Suppressor macrophage treated with lipopolysaccharide for 1 hour (primary cell): ENCODE data around the gene PPM1H.

Experiments used
- DNase-seq, 3 donors: peaks; one replicate each; pipeline ENCODE4 v3.0.0-alpha.2; 2020 to 2022

Gene PPM1H

DNA sequence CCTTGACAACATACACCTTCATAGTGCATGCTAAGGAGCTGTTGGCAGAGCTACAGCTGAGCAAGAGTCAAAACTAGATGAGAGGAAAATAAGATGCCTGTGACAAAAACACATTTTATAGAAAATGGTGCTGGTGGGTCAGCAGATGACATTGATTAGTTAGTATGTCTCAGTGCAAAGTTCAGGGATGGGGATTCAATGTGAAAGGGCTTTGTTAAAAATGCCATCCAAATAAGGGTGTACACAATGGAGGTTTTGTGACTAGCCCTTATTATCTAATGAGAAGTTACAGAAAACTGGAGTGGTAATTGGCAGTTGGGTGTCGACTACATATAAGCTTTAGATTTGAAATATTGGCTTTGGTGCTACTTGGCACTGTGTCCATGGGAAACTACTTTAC lies 299.3 kb downstream of the PPM1H start:
- DNase-seq = no peak

DNA sequence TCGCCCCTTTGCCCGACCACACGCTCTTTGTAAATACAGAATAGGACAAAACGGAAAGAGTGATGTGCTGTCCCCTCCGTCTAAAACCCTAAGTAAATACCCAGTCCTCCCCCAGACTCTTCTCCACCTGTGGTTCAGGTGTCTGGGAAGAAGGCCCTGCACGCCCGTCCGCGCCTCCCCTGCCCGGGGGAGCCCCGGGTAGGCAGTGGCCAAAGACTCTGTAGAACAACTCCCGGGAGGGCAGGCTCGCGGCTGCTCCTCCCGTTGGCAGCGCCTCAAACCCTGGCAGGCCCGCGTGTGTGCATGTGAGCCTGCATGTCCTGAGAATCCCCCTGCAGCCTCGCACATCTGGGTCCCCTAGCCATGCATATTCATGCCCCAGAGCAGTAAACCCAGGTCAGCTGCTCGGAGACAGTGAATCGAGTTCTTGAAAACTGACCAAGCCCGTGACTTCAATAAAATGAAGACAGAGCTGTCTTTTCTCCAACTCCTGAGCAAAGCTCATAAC lies 302.5 kb downstream of the PPM1H start:
- DNase-seq = peak in 1 of 3 donors; percentile 38

GRCh38 chr12:62631471-62632410 lies 303.2 kb downstream of the PPM1H start:
- DNase-seq = peak; percentile 14 to 59 (median 29)

DNA sequence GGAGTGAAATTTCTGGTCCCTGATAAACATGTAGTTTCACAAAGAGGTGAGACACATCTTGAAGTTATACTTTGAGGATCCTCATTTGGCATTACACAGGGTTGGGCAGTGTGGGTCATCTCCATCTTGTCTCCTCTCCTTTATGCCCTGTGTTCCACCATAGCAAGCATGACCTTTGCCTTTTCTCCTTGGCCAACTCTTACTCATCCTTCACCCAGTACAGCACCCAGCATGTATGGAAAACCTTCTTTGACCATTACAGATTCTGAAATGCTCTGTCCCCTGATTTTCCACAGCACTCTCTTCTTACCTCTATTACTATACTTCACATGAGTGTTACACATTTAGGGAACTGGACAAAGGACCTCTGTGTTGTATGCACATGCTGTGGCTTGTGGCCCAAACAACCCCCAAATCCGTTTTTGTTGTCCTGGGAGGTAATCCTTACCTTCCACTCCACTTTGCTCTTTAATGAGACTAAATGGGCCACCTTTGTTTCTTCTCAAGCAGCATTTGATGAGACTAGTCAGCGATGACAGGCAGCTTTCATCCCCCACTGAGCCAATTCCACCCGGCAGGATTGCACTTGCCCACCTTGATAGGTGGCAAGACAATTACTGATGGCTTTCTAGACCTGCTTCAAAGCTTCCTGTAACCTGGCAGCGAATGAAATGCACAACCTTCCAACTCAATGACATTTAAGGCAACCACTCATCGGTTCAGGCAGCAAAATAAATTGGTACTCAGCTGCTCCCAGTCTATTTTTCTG lies 304.8 kb downstream of the PPM1H start:
- DNase-seq = no peak

DNA sequence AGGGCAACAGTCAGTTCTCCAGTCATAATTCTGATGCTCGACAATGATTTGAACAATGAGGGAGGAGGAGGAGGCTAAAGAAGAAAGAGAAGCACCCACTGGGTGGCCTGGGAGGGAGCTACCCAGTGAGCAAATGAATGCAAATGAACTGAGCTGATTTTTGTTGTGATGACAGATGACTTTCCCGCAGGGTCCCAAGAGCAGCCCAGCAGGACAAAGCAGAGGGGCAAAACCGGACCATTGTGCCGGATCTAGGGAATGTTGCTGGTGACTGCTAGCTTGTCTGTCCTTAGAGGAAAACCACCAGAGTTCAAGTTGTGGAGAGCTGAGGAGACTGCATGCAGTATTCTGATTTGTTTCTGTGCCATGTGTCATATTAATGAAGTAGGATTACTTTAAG lies 305.5 kb downstream of the PPM1H start:
- no peak for DNase-seq

DNA sequence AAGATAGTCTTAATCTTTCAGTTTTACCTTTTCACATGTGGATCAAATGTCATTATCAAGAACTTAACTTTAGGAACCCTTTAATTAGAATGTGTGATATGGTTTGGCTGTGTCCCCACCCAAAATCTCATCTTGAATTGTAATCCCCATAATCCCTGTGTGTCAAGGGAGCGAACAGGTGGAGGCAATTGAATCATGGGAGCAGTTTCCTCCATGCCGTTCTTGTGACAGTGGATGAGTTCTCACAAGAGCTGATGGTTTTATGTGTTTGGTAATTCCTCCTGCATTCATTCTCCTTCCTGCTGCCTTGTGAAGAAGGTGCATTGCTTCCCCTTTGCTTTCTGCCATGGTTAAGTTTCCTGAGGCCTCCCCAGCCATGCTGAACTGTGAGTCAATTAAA lies 307.8 kb downstream of the PPM1H start:
- DNase-seq = no peak

- DNase-seq = peak; percentile 39 to 46 (median 42)
These were observed 309.7 kb downstream of the PPM1H start for GRCh38 chr12:62625228-62625627.

- no peak for DNase-seq
These were observed 312.8 kb downstream of the PPM1H start for GRCh38 chr12:62622177-62622576.

- no peak for DNase-seq
These were observed 313.8 kb downstream of the PPM1H start for GRCh38 chr12:62621101-62621638.

DNA sequence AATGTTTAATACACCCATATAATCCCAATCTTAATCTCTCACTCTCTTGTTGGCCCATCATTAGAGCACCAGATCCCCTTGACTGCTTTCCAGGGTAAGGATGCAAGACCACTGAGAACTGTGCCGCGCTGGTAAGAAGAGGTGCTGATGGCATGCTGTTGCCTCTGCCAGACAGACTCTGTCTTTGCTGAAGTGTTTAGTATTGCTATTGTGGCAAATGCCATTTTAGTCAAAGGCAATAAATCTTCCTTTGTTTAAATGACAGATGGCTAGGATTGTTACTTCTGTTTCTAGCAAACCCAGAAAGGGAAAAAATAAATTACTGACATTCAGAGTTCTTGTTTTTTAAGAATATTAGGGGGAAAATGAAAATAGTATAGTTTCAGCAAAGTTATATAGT lies 316.0 kb downstream of the PPM1H start:
- no peak for DNase-seq

DNA sequence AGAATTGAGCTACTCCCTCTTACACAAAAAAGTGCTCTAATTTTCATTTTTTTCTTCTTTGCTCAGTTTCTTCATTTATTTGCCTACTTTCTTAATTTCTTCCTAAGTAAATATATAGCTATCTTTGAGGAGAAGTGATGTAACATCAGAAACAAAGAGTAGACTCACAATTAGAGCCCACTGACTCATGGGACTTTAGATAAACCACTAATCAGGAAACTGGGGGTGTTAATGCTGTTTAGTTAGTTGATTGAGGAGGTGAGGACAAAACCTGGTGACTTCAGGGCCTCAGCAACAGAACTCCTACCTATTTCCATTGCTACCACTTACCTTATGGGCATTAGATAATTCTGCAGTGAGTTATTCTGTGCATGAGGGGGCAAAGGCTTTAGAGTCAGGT lies 316.6 kb downstream of the PPM1H start:
- DNase-seq = peak in 1 of 3 donors; percentile 50

GRCh38 chr12:62613081-62613480 lies 321.9 kb downstream of the PPM1H start:
- no peak for DNase-seq

GRCh38 chr12:62606654-62607053 lies 328.3 kb downstream of the PPM1H start:
- DNase-seq = no peak

DNA sequence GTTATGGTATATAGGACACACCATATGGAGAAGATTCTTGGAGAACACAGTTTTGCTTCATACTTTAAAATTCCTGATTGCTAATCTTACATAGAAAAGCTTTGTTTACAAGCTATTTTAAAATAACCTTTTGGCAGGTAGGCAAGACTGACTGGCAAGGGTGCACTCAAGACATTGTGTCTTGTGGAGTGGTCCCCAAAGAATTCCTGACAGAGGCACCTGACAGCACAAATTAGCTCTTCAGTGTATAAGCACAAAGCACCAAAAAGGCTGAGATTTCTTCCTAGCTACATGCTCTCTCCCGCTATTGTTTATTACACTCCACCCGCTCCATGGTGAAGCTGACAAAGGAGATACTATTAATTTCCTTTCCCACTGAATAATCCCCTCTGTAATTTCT lies 329.0 kb downstream of the PPM1H start:
- no peak for DNase-seq

GRCh38 chr12:62604871-62605270 lies 330.1 kb downstream of the PPM1H start:
- DNase-seq = peak; percentile 16 to 34 (median 17)

GRCh38 chr12:62604373-62604772 lies 330.6 kb downstream of the PPM1H start:
- peak in 1 of 3 donors; percentile 6 for DNase-seq

DNA sequence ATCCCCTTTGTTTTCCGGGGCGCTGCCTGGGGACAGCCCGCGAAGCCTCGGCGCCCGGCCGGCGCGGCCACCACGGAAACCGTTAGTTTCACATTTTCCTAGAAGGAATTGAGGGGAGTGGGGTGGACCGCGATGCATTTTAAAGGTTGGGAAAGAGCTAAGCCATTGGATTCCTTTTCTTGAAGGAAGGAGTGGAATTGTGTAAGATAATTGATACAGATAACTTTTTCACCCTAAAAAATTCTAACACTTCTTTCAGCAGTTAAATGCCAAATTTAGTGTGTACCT lies 331.2 kb downstream of the PPM1H start:
- peak in 1 of 3 donors; percentile 94 for DNase-seq

DNA sequence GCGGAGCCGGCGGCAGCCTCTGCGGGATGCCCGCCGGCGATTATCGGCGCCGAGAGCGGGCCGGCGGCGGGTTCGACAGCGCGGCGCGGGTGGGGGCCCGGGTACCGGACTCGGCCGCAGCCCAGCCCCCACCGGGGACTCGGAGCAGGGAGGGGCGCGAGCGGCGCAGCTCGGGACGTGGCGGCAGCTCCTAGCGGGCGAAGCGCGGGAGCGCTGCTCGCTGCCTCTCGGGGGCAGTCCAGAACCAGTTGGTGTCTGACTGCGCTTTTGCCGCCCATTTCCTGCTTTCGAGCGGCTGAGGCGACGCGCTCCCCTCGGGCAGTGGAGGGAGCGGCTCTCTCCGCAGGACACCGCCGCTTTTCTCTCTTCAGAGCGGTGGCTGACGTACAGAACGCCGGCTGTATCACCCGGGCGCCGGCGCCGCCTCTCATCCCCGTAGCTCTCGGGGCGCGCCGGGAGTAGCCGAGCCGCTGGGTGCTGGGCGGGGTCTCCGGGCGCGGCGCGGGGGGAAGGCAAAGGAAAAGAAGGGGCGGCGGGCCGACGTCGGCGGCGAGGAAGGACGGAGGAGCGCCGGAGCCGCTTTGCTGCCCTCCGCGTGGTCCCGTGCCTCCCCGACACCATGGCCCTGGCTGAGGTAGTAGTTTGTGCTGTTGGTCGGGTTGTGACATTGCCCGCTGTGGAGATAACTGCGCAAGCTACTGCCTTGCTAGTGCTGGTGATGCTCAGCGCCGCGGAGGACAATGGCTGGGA lies 331.7 kb downstream of the PPM1H start:
- DNase-seq = peak; percentile 89 to 91 (median 90)

- DNase-seq = peak; percentile 94 to 97 (median 95)
These were observed 332.5 kb downstream of the PPM1H start for GRCh38 chr12:62602255-62603060.

- DNase-seq = peak in 1 of 3 donors; percentile 5
These were observed 333.2 kb downstream of the PPM1H start for GRCh38 chr12:62601765-62602164.

GRCh38 chr12:62599854-62600437 lies 335.0 kb downstream of the PPM1H start:
- DNase-seq = peak in 2 of 3 donors; percentile 10 to 14
